Nephron (organoid): ENCODE measurements around the gene THAP4.
"Not testable (repeated sequence)": the region's sequence is repeated elsewhere in the genome, so short reads cannot be mapped to it uniquely, and the experiment has no call there.

Experiments used
- H3K27ac Mint-ChIP-seq, 3 experiments: 2 replicates each; pipeline ENCODE4 v1.8.0; 2020; ENCODE audit warnings: mixed read lengths in 3 of 3, mild to moderate bottlenecking in 2 of 3, moderate library complexity in 1 of 3
- H3K27me3 Mint-ChIP-seq: 2 replicates; pipeline ENCODE4 v1.8.0; 2021; ENCODE audit warnings: low read depth, mild to moderate bottlenecking, moderate library complexity, mixed read lengths
- H3K36me3 Mint-ChIP-seq: 2 replicates; pipeline ENCODE4 v1.8.0; 2020; ENCODE audit warnings: low read depth, mixed read lengths
- H3K4me1 Mint-ChIP-seq: 2 replicates; pipeline ENCODE4 v1.8.0; 2020; ENCODE audit warnings: mixed read lengths
- H3K4me3 Mint-ChIP-seq, 3 experiments: 2 replicates each; pipeline ENCODE4 v1.8.0; 2020; ENCODE audit warnings: mild to moderate bottlenecking in 3 of 3, mixed read lengths in 3 of 3, moderate library complexity in 2 of 3
- H3K9me3 Mint-ChIP-seq: 2 replicates; pipeline ENCODE4 v1.8.0; 2020; ENCODE audit warnings: mixed read lengths
- TF ChIP-seq, protein P1 (sequence below), 3 experiments: fragments of 200-600 bp; sonication (generic); IDR thresholded peaks; one replicate each; pipeline ENCODE4 v1.5.0; 2021; ENCODE audit warnings: antibody characterized with exemption in 3 of 3; ENCODE audit not compliant: unreplicated experiment in 3 of 3

The THAP4 gene

DNA sequence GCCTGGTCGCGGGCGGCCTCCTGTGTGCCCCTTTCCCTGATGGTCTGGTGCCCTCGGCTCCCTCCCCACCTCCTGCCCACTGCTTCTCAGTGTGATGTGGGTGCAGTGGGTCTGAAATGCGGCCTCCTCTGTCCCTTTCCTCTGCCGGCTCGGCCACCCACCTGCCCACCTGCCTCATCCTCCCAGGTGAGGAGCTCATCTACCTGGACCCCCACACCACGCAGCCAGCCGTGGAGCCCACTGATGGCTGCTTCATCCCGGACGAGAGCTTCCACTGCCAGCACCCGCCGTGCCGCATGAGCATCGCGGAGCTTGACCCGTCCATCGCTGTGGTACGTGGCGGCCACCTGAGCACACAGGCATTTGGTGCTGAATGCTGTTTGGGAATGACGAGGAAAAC is 31.4 kb upstream of the THAP4 start:
- Mint-ChIP-seq H3K4me1 (peaks cover 18% of the 10 kb centered on the region), H3K27me3 (no peaks in the 10 kb centered on the region), H3K4me3 (no peak overlapping the region), H3K36me3 (peaks cover 36% of the 10 kb centered on the region), H3K9me3 (no peaks in the 10 kb centered on the region), H3K27ac (no peak overlapping the region)
- TF ChIP-seq, protein P1, sequence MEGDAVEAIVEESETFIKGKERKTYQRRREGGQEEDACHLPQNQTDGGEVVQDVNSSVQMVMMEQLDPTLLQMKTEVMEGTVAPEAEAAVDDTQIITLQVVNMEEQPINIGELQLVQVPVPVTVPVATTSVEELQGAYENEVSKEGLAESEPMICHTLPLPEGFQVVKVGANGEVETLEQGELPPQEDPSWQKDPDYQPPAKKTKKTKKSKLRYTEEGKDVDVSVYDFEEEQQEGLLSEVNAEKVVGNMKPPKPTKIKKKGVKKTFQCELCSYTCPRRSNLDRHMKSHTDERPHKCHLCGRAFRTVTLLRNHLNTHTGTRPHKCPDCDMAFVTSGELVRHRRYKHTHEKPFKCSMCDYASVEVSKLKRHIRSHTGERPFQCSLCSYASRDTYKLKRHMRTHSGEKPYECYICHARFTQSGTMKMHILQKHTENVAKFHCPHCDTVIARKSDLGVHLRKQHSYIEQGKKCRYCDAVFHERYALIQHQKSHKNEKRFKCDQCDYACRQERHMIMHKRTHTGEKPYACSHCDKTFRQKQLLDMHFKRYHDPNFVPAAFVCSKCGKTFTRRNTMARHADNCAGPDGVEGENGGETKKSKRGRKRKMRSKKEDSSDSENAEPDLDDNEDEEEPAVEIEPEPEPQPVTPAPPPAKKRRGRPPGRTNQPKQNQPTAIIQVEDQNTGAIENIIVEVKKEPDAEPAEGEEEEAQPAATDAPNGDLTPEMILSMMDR (IDR thresholded peaks at IDR 0.05; ENCODE audit: unreplicated experiment in 3 of 3), result no peak

DNA sequence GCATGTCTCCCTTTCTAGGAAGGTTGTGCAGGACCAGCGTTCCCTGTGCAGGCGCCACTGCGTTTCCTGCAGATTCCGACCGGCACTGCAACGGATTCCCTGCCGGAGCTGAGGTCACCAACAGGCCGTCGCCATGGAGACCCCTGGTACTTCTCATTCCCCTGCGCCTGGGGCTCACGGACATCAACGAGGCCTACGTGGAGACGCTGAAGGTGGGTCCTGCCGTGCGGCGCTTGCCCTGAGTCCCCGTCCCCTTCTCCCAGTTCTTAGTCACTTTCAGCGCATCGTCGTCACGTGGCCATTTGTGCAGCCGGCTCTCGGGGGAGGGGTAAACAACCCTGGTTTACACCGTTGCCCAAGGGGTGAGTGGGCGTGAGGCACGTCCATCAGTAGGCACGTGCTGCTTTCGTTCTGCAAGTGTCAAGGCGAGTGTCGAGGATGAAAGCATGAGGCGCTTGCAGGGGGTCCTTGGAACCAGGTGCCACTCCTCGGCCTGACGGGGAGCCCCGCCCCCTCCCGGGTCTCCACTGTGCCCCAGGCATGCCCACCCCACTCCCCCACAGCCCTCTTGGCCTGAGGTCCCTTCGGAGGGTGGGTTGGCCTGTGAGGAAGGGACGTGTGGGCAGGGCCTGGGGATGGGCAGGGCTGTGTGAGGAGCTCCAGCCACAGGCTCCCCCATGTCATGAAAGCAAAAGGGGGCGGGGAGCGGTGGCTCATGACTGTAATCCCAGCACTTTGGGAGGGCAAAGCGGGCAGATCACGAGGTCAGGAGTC is 29.9 kb upstream of the THAP4 start:
- peaks cover 40% of the 10 kb centered on the region for H3K36me3 Mint-ChIP-seq
- peak overlapping the region in 2 of 3 experiments; percentile 47 to 79 for H3K27ac Mint-ChIP-seq

DNA sequence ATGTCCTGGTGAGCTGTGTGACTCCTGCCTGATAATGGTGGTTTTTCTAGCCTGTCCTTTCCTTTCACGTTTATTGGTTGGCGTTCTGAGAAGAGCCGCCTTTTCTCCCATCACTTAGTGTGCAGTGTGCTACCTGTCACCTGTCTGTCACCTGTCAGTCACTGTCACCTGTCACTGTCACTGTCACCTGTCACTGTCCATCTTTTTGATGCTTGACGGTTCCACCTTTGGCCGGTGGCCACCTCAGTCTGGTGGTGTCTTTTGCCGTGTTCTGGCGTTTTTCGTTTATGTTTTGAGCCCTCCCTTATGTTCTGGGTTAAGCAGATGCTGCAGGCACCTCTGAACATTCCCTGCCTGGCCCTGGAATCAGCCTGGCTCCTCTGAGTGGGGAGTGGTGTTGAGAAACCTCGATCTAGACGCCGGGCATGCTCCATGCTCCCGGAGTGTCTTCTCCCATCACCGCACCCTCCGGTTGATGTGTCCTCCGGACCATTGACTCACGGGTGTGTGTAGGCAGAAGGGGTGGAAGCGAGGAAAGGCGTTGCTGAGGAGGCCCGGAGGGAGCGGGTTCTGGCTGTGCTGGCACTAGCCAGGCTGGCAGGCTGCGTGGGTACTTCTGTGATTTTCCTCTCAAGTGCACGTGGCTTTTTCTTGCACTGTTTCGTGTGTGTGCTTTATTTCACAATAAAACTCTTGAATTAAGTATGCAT is 28.9 kb upstream of the THAP4 start:
- H3K36me3 Mint-ChIP-seq, result peaks cover 39% of the 10 kb centered on the region
- H3K9me3 Mint-ChIP-seq, result no peaks in the 10 kb centered on the region
- H3K27me3 Mint-ChIP-seq, result peaks cover 3% of the 10 kb centered on the region
- no peak overlapping the region for H3K4me3 Mint-ChIP-seq
- H3K27ac Mint-ChIP-seq, result peak overlapping the region in 2 of 3 experiments; percentile 47 to 79
- TF ChIP-seq, protein P1 (IDR thresholded peaks at IDR 0.05; ENCODE audit: unreplicated experiment in 3 of 3), result no peak
- H3K4me1 Mint-ChIP-seq, result peaks cover 18% of the 10 kb centered on the region

More for the DNA sequence above, 29.9 kb upstream of the THAP4 start:
- H3K9me3 Mint-ChIP-seq, result no peaks in the 10 kb centered on the region
- peak overlapping the region in 1 of 3 experiments; percentile 52 for H3K4me3 Mint-ChIP-seq
- H3K4me1 Mint-ChIP-seq, result peaks cover 18% of the 10 kb centered on the region
- TF ChIP-seq, protein P1 (IDR thresholded peaks at IDR 0.05; ENCODE audit: unreplicated experiment in 3 of 3), result no peak
- no peaks in the 10 kb centered on the region for H3K27me3 Mint-ChIP-seq

DNA sequence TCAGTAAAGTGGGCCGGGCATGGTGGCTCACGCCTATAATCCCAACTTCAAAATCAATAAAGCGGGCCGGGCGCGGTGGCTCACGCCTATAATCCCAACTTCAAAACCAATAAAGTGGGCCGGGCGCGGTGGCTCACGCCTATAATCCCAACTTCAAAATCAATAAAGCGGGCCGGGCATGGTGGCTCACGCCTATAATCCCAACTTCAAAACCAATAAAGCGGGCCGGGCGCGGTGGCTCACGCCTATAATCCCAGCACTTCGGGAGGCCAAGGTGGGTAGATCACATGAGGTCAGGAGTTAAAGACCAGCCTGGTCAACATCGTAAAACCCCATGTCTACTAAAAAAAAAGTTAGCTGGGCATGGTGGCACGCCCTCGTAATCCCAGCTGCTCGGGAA is 25.8 kb upstream of the THAP4 start:
- not testable (repeated sequence) for H3K9me3 Mint-ChIP-seq, H3K4me3 Mint-ChIP-seq, H3K27me3 Mint-ChIP-seq, H3K27ac Mint-ChIP-seq
- H3K36me3 Mint-ChIP-seq, result peaks cover 40% of the 10 kb centered on the region
- H3K4me1 Mint-ChIP-seq, result peaks cover 18% of the 10 kb centered on the region

DNA sequence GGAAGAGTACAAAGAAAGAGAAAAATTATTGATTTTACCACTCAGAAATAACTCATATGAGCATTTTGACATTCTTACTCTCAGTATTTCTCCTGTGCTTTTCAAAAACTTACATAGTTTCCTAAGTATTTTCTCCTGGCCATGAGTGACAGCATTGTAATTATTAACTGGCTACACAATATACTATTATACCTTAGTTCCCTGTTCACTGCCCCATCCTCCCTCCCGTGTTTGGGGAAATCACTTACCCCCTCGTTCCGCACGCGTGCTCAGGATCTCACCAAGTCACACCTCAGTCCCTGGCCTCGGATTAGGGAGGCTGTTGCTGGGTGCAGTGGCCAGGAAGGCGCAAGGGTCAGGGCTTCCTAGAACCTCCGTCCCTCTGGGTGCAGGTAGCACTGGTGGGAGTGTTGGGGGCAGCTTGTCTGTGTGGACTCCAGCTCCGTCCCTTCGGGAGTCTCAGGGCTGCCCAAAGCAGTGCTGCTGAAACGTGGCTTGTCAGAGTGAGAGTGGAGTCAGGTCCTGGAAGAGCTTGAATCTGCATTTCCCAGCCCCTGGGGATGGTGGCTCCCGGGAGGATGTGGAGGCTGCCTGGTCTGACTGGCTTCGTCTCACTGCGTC is 23.7 kb upstream of the THAP4 start:
- no peaks in the 10 kb centered on the region for H3K9me3 Mint-ChIP-seq
- H3K4me1 Mint-ChIP-seq, result peaks cover 7% of the 10 kb centered on the region
- TF ChIP-seq, protein P1 (IDR thresholded peaks at IDR 0.05; ENCODE audit: unreplicated experiment in 3 of 3), result no peak
- H3K4me3 Mint-ChIP-seq, result no peak overlapping the region
- no peak overlapping the region for H3K27ac Mint-ChIP-seq
- H3K36me3 Mint-ChIP-seq, result peaks cover 49% of the 10 kb centered on the region
- H3K27me3 Mint-ChIP-seq, result peaks cover 3% of the 10 kb centered on the region

DNA sequence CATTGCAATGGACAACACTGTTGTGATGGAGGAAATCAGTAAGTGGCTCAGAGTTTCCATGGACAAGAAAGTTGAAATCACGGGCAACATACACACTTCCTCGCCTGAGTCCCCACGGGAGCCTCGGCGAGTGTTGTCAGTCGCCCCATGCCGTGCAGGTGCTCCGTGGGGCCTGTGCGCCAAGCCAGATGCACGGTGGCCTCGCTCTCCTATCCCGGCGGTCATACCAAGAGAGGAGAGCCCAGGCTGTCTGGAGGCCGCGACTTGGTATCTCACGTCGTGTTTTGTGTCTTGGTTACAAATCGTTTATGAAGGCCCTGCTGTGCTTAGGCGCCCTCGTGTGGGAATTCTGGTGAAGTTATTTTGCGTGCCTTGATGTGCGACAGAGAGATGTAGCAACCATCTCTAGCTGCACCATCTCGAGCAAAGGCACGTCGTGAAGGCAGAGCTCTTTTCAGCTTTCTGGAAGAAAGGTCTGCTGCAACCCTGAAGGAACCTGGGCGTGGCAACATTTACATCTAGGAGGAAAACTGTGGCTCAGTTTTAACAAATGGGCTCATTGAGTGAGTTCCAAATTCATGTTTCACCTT is 22.3 kb upstream of the THAP4 start:
- Mint-ChIP-seq H3K36me3 (peaks cover 55% of the 10 kb centered on the region), H3K27ac (no peak overlapping the region), H3K4me3 (no peak overlapping the region), H3K27me3 (peaks cover 6% of the 10 kb centered on the region), H3K9me3 (no peaks in the 10 kb centered on the region), H3K4me1 (no peaks in the 10 kb centered on the region)
- TF ChIP-seq, protein P1 (IDR thresholded peaks at IDR 0.05; ENCODE audit: unreplicated experiment in 3 of 3), result peak; percentile 61 to 66 (median 65)
